HepG2 (cell line): ENCODE results near the gene TMEM14C. TPM values are rescaled to one million over a fixed set of nuclear protein-coding genes. Genes with fewer than 3 reads are reported as not detected.

ENCODE experiments used
- ADNP ChIP-seq: sonication (generic); formaldehyde crosslinking; IDR thresholded peaks from 2 replicates; pipeline ENCODE4 v1.4.0; 2020; ENCODE audit warnings: missing genetic modification reagents
- ATF6 ChIP-seq: sonication (generic); formaldehyde crosslinking; conservative IDR thresholded peaks from 2 replicates; pipeline ENCODE4 v1.4.0; 2020; ENCODE audit warnings: missing genetic modification reagents
- HDAC2 ChIP-seq: sonication (generic); formaldehyde crosslinking; IDR thresholded peaks from 2 replicates; pipeline ENCODE4 v1.4.0; 2020; ENCODE audit warnings: missing genetic modification reagents
- MAZ ChIP-seq, 2 experiments: sonication (generic) in 1 of 2; formaldehyde crosslinking in 1 of 2; IDR thresholded peaks; 2 replicates each; pipeline versions ENCODE4 v1.5.0 to v1.6.1; 2012 to 2020; ENCODE audit warnings: low read depth in 2 of 2, mild to moderate bottlenecking in 2 of 2, borderline replicate concordance in 1 of 2, improper control_type of control experiment in 1 of 2, low read length in 1 of 2, missing genetic modification reagents in 1 of 2, moderate library complexity in 1 of 2
- RBAK ChIP-seq: sonication (generic); formaldehyde crosslinking; IDR thresholded peaks from 2 replicates; pipeline ENCODE4 v1.5.1; 2020; ENCODE audit warnings: mild to moderate bottlenecking, missing genetic modification reagents
- RFXAP ChIP-seq: sonication (generic); formaldehyde crosslinking; IDR thresholded peaks from 2 replicates; pipeline ENCODE4 v1.4.0; 2020; ENCODE audit warnings: missing genetic modification reagents, borderline replicate concordance
- THAP8 ChIP-seq: sonication (generic); formaldehyde crosslinking; IDR thresholded peaks from 2 replicates; pipeline ENCODE4 v1.5.1; 2020; ENCODE audit warnings: missing genetic modification reagents, mild to moderate bottlenecking, borderline replicate concordance
- ZBED4 ChIP-seq: sonication (generic); formaldehyde crosslinking; IDR thresholded peaks from 2 replicates; pipeline ENCODE4 v1.4.0; 2020; ENCODE audit warnings: missing genetic modification reagents, borderline replicate concordance
- ZBTB26 ChIP-seq: IDR thresholded peaks from 2 replicates; pipeline ENCODE4 v1.6.1; 2016; ENCODE audit warnings: missing compliant biosample characterization, missing genetic modification reagents, borderline replicate concordance
- ZNF142 ChIP-seq: sonication (generic); formaldehyde crosslinking; IDR thresholded peaks from 2 replicates; pipeline ENCODE4 v1.4.0; 2020; ENCODE audit warnings: missing genetic modification reagents
- ZNF670 ChIP-seq: sonication (generic); formaldehyde crosslinking; IDR thresholded peaks from 2 replicates; pipeline ENCODE4 v1.8.0; 2022; ENCODE audit warnings: mild to moderate bottlenecking, missing genetic modification reagents, borderline replicate concordance
- ZNF672 ChIP-seq: sonication (generic); formaldehyde crosslinking; IDR thresholded peaks from 2 replicates; pipeline ENCODE4 v1.8.1; 2022; ENCODE audit warnings: missing genetic modification reagents
- polyA plus RNA-seq, 8 experiments: library from polyadenylated mRNA; depleted of rRNA in 3 of 8; stranded (reverse) in 7 of 8; unstranded in 1 of 8; fragments of >200 nt; fragmentation: Illumina TruSeq in 4 of 8; extraction: Trizol in 4 of 8; gene quantifications; 2 replicates each; pipeline versions ENCODE4 v1.2.1 to v1.2.3, GENCODE V29; 2011 to 2016; ENCODE audit warnings: low read depth in 4 of 8, missing spikeins in 1 of 8, mixed read lengths in 1 of 8; ENCODE audit not compliant: insufficient read depth in 1 of 8
- total RNA-seq, 5 experiments: library from RNA; depleted of rRNA; stranded (reverse); fragments of >200 nt; fragmentation: Illumina TruSeq; extraction: Trizol; gene quantifications; 2 replicates each; pipeline ENCODE4 v1.2.3, GENCODE V29; 2016; ENCODE audit warnings: low read depth in 1 of 5

Gene TMEM14C
- total and polyA plus RNA-seq, 2 of the 13 experiments (the other 11 are each of a cell fraction or from before 2014, with no cell fraction given): 184 TPM

- TF ChIP-seq THAP8 (CRISPR knock-in tag) (peak; percentile 57; the same call in 1 of the 2 replicates), RBAK (CRISPR knock-in tag) (peak; percentile 62; the same call in 1 of the 2 replicates), RFXAP (CRISPR knock-in tag) (peak; percentile 73; the same call in 1 of the 2 replicates), ZNF672 (CRISPR knock-in tag) (peak; percentile 78; the same call in 1 of the 2 replicates), HDAC2 (peak; percentile 88), ZBTB26 (CRISPR knock-in tag) (peak; percentile 86), ZNF142 (CRISPR knock-in tag) (peak; percentile 79), ADNP (CRISPR knock-in tag) (no peak), ZNF670 (peak; percentile 89), MAZ (IDR thresholded peaks at IDR 0.05; ENCODE audit: borderline replicate concordance, low read depth, low read length) (peak; percentile 96), MAZ (CRISPR knock-in tag; IDR thresholded peaks at IDR 0.05; ENCODE audit: low read depth) (peak; percentile 99), ZBED4 (0 out of 2 replicates have a peak, but pooled peaks have one; percentile 16), ATF6 (peak; percentile 71; the same call in 1 of the 2 replicates)
These were observed at the start of gene TMEM14C (continued) for GRCh38 chr6:10722820-10723566.
